H1 (cell line): ENCODE data around the gene JAG2. TPM values are rescaled to one million over a fixed set of nuclear protein-coding genes. Genes with fewer than 3 reads are reported as not detected.

ENCODE experiments used
- CTCF ChIA-PET: fragments of 300-600 bp; sonication (Branson Sonifier 250); formaldehyde crosslinking; loops from one replicate; lab custom pipeline; 2021; ENCODE audit not compliant: partially characterized antibody; lab: Charles Lee
- POLR2A ChIA-PET: fragments of 300-600 bp; sonication (Branson Sonifier 250); formaldehyde crosslinking; loops from one replicate; lab custom pipeline; 2021; ENCODE audit warnings: inconsistent platforms; ENCODE audit not compliant: partially characterized antibody; lab: Charles Lee
- DNase-seq, 2 experiments: peaks; one replicate each; pipeline versions ENCODE4 v3.0.0 to v3.0.0-alpha.2; 2010 to 2022; ENCODE audit warnings: low spot score in 2 of 2, low read depth in 1 of 2, mixed read lengths in 1 of 2
- FAIRE-seq: peaks from 2 replicates; lab custom pipeline; 2011; peaks lifted over from hg19 to GRCh38; lab: Jason Lieb, UNC
- H2AFZ ChIP-seq: 2 replicates; pipeline ENCODE4 v1.8.1; 2012; ENCODE audit warnings: low read length, inconsistent platforms
- H2AK5ac ChIP-seq: 2 replicates; pipeline ENCODE4 v1.6.1; 2013; ENCODE audit warnings: low read depth, low read length
- H2BK120ac ChIP-seq: replicated peaks from 2 replicates; pipeline ENCODE3; 2013; ENCODE audit warnings: low read depth, low read length, inconsistent platforms
- H2BK12ac ChIP-seq: 2 replicates; pipeline ENCODE4 v1.6.1; 2013; ENCODE audit warnings: low read depth, low read length
- H2BK15ac ChIP-seq: 2 replicates; pipeline ENCODE4 v1.6.1; 2013; ENCODE audit warnings: low read length
- H2BK20ac ChIP-seq: 2 replicates; pipeline ENCODE4 v1.6.1; 2013; ENCODE audit warnings: low read length
- H2BK5ac ChIP-seq: 2 replicates; pipeline ENCODE4 v1.6.1; 2013; ENCODE audit warnings: low read depth, low read length
- H3K14ac ChIP-seq: 2 replicates; pipeline ENCODE4 v1.6.1; 2013; ENCODE audit warnings: inconsistent platforms; ENCODE audit not compliant: insufficient read length
- H3K18ac ChIP-seq: 2 replicates; pipeline ENCODE4 v1.6.1; 2013; ENCODE audit warnings: low read length; ENCODE audit errors: extremely low read depth
- H3K23ac ChIP-seq: 2 replicates; pipeline ENCODE4 v1.6.1; 2013; ENCODE audit warnings: inconsistent platforms; ENCODE audit not compliant: insufficient read length
- H3K23me2 ChIP-seq: 2 replicates; pipeline ENCODE4 v1.6.1; 2013; ENCODE audit warnings: low read depth, low read length
- H3K27ac ChIP-seq: 2 replicates; pipeline ENCODE4 v1.6.1; 2011; ENCODE audit warnings: low read depth, low read length, inconsistent platforms
- H3K27me3 ChIP-seq, 4 experiments: replicated peaks in 1 of 4; 1 replicate in 1 of 4; 2 replicates in 3 of 4; pipeline versions ENCODE4 v1.6.1 to v1.8.1; 2011 to 2013; ENCODE audit warnings: low read length in 3 of 4, mild to moderate bottlenecking in 3 of 4, inconsistent platforms in 2 of 4, mixed read lengths in 2 of 4, moderate library complexity in 1 of 4; ENCODE audit not compliant: control insufficient read depth in 3 of 4, insufficient read depth in 3 of 4; ENCODE audit errors: extremely low read depth in 1 of 4
- H3K36me3 ChIP-seq, 4 experiments: 2 replicates each; pipeline versions ENCODE4 v1.6.1 to v1.8.1; 2011 to 2013; ENCODE audit warnings: mild to moderate bottlenecking in 4 of 4, low read length in 3 of 4, moderate library complexity in 2 of 4, control low read depth in 1 of 4, inconsistent platforms in 1 of 4; ENCODE audit not compliant: insufficient read depth in 4 of 4, control insufficient read depth in 2 of 4
- H3K4ac ChIP-seq: replicated peaks from 2 replicates; pipeline ENCODE3; 2013; ENCODE audit warnings: low read length, low read depth, mixed read lengths, inconsistent platforms; ENCODE audit not compliant: insufficient read length
- H3K4me1 ChIP-seq, 4 experiments: replicated peaks in 1 of 4; 1 replicate in 1 of 4; 2 replicates in 3 of 4; pipeline versions ENCODE4 v1.6.1 to v1.8.1; 2011 to 2013; ENCODE audit warnings: low read length in 3 of 4, inconsistent platforms in 2 of 4, mixed read lengths in 1 of 4; ENCODE audit not compliant: insufficient read depth in 4 of 4, control insufficient read depth in 3 of 4
- H3K4me2 ChIP-seq, 2 experiments: 2 replicates each; pipeline versions ENCODE4 v1.6.1 to v1.8.1; 2011 to 2013; ENCODE audit warnings: low read depth in 2 of 2, low read length in 2 of 2, control low read depth in 1 of 2, inconsistent platforms in 1 of 2, mild to moderate bottlenecking in 1 of 2; ENCODE audit not compliant: insufficient read depth in 1 of 2
- H3K4me3 ChIP-seq, 4 experiments: fragments of 200-600, 300-600 bp in 1 of 4; sonication (generic), shearing (Covaris generic), sonication (Bioruptor Twin) in 1 of 4; 2 replicates each; pipeline versions ENCODE4 v1.5.1 to v1.8.1; 2011 to 2016; ENCODE audit warnings: low read length in 4 of 4, low read depth in 3 of 4, control low read depth in 2 of 4, inconsistent platforms in 2 of 4, mild to moderate bottlenecking in 2 of 4, mixed read lengths in 1 of 4, moderate library complexity in 1 of 4; ENCODE audit not compliant: insufficient read depth in 2 of 4; ENCODE audit errors: extremely low read depth in 1 of 4
- H3K56ac ChIP-seq: replicated peaks from 2 replicates; pipeline ENCODE3; 2013; ENCODE audit warnings: low read depth, mild to moderate bottlenecking, mixed read lengths, low read length, inconsistent platforms; ENCODE audit not compliant: insufficient read length
- H3K79me1 ChIP-seq: 2 replicates; pipeline ENCODE4 v1.6.1; 2013; ENCODE audit warnings: low read depth, low read length, control low read depth
- H3K79me2 ChIP-seq, 2 experiments: 2 replicates each; pipeline versions ENCODE4 v1.6.1 to v1.8.1; 2012 to 2013; ENCODE audit warnings: low read length in 2 of 2, mild to moderate bottlenecking in 2 of 2, inconsistent platforms in 1 of 2; ENCODE audit not compliant: insufficient read depth in 2 of 2, control insufficient read depth in 1 of 2
- H3K9ac ChIP-seq, 4 experiments: replicated peaks in 1 of 4; 1 replicate in 1 of 4; 2 replicates in 3 of 4; pipeline versions ENCODE4 v1.6.1 to v1.8.1; 2011 to 2013; ENCODE audit warnings: low read depth in 3 of 4, low read length in 3 of 4, control low read depth in 2 of 4, mild to moderate bottlenecking in 2 of 4, moderate library complexity in 2 of 4, inconsistent platforms in 1 of 4; ENCODE audit errors: extremely low read depth in 1 of 4
- H3K9me3 ChIP-seq, 2 experiments: 2 replicates each; pipeline versions ENCODE4 v1.6.1 to v1.8.1; 2012 to 2013; ENCODE audit warnings: mild to moderate bottlenecking in 2 of 2, moderate library complexity in 2 of 2, control low read depth in 1 of 2, inconsistent platforms in 1 of 2, low read depth in 1 of 2, low read length in 1 of 2, mixed read lengths in 1 of 2; ENCODE audit not compliant: insufficient read depth in 2 of 2
- H4K20me1 ChIP-seq, 2 experiments: replicated peaks in 1 of 2; 2 replicates each; pipeline versions ENCODE3 to v1.8.1; 2011 to 2013; ENCODE audit warnings: inconsistent platforms in 2 of 2, low read length in 2 of 2, mild to moderate bottlenecking in 1 of 2; ENCODE audit not compliant: insufficient read depth in 2 of 2, control insufficient read depth in 1 of 2
- H4K5ac ChIP-seq: 2 replicates; pipeline ENCODE4 v1.6.1; 2013; ENCODE audit warnings: low read length, low read depth, mixed read lengths, inconsistent platforms; ENCODE audit not compliant: insufficient read length
- H4K8ac ChIP-seq: 2 replicates; pipeline ENCODE4 v1.8.0; 2013; ENCODE audit warnings: mild to moderate bottlenecking, moderate library complexity, low read length, inconsistent platforms; ENCODE audit not compliant: insufficient read depth; ENCODE audit errors: extremely low read depth
- H4K91ac ChIP-seq: replicated peaks from 2 replicates; pipeline ENCODE3; 2013; ENCODE audit warnings: low read length, mixed read lengths, inconsistent platforms; ENCODE audit not compliant: insufficient read length
- BRCA1 ChIP-seq: IDR thresholded peaks from 2 replicates; pipeline ENCODE4 v1.6.1; 2012; ENCODE audit warnings: low read depth, low read length, improper control_type of control experiment
- FOSL1 ChIP-seq: IDR thresholded peaks from 2 replicates; pipeline ENCODE4 v1.6.1; 2011; ENCODE audit warnings: mild to moderate bottlenecking, low read depth, low read length, moderate library complexity; ENCODE audit not compliant: insufficient read depth
- HDAC2 ChIP-seq, 2 experiments: fragments of 300-600 bp in 1 of 2; sonication (generic) in 1 of 2; IDR thresholded peaks; 2 replicates each; pipeline ENCODE4 v1.6.1; 2011 to 2012; ENCODE audit warnings: low read depth in 2 of 2, low read length in 2 of 2, mild to moderate bottlenecking in 2 of 2, moderate library complexity in 2 of 2, borderline replicate concordance in 1 of 2, inconsistent platforms in 1 of 2
- RBBP5 ChIP-seq: IDR thresholded peaks from 2 replicates; pipeline ENCODE4 v1.7.1; 2012; ENCODE audit warnings: low read depth, mild to moderate bottlenecking, inconsistent platforms, low read length, moderate library complexity, borderline replicate concordance
- RFX5 ChIP-seq: IDR thresholded peaks from 2 replicates; pipeline ENCODE4 v1.6.1; 2011; ENCODE audit warnings: low read depth, low read length, improper control_type of control experiment, borderline replicate concordance
- RNF2 ChIP-seq: fragments of 200-900, 300-1000 bp; sonication (generic); IDR thresholded peaks from 2 replicates; pipeline ENCODE4 v1.7.1; 2016; ENCODE audit warnings: borderline replicate concordance, low read depth, mild to moderate bottlenecking, antibody characterized with exemption, low read length; ENCODE audit not compliant: poor library complexity, severe bottlenecking; ENCODE audit errors: missing control alignments
- RXRA ChIP-seq: IDR thresholded peaks from 2 replicates; pipeline ENCODE4 v1.6.1; 2011; ENCODE audit warnings: low read depth, mild to moderate bottlenecking, low read length, moderate library complexity; ENCODE audit not compliant: insufficient read depth
- WGBS, 2 experiments: shearing (Covaris generic) in 1 of 2; methylation state at CpG; one replicate each; pipeline versions ENCODE4 v1.1.6 to v1.1.7; 2013 to 2015; ENCODE audit warnings: low lambda C conversion rate in 2 of 2, mixed read lengths in 2 of 2, inconsistent platforms in 1 of 2, low coverage in 1 of 2, missing lambda C conversion rate in 1 of 2; ENCODE audit not compliant: insufficient replicate concordance in 2 of 2, insufficient coverage in 1 of 2, insufficient read length in 1 of 2; ENCODE audit errors: extremely low coverage in 1 of 2, missing lambda C conversion rate in 1 of 2; 5-methylcytosine and 5-hydroxymethylcytosine counted together
- polyA plus RNA-seq, 7 experiments: library from polyadenylated mRNA; depleted of rRNA in 3 of 7; stranded (reverse) in 5 of 7; unstranded in 2 of 7; fragments of >200 nt in 5 of 7; fragments of 200-250 nt in 2 of 7; gene quantifications; 1 replicate in 5 of 7; 2 replicates in 1 of 7; 4 replicates in 1 of 7; pipeline versions ENCODE4 v1.2.1 to v1.2.3, GENCODE V29; 2011 to 2013; ENCODE audit warnings: missing spikeins in 2 of 7, mixed read lengths in 2 of 7
- total RNA-seq: library from RNA; stranded (reverse); fragmentation: NEBNext Ultra II Directional; extraction: Animal tissue kit (Norgen Biotek cat#: 25700); gene quantifications from 2 replicates; pipeline ENCODE4 v1.2.1, GENCODE V29; 2021

The JAG2 gene
- total and polyA plus RNA-seq, 2 of the 8 experiments (the other 6 are each of a cell fraction or from before 2014, with no cell fraction given), result 2.8 to 6.2 TPM

GRCh38 chr14:105184461-105184860, 15.9 kb upstream of the JAG2 start:
- Histone ChIP-seq H2BK120ac (no peak overlapping the region), H3K56ac (no peak overlapping the region), H3K79me1 (no peaks in the 10 kb centered on the region), H3K36me3 (no peaks in the 10 kb centered on the region), H3K23ac (no peak overlapping the region), H3K14ac (no peak overlapping the region), H3K18ac (no peak overlapping the region), H4K8ac (no peak overlapping the region), H3K4me1 (peaks cover 0 to 14% (median 1%) of the 10 kb centered on the region in 4 experiments; a peak in 1 of 7 replicates), H3K4me2 (no peak overlapping the region), H3K4ac (no peak overlapping the region), H4K5ac (no peak overlapping the region), H2BK20ac (no peak overlapping the region), H3K9me3 (peaks cover 0 to 7% of the 10 kb centered on the region in 2 experiments; a peak in 2 of 4 replicates), H4K91ac (no peak overlapping the region), H3K4me3 (no peak overlapping the region), H3K27ac (no peak overlapping the region), H2BK12ac (no peak overlapping the region), H3K79me2 (no peaks in the 10 kb centered on the region), H4K20me1 (peaks cover 3% of the 10 kb centered on the region in 2 experiments), H3K9ac (no peak overlapping the region), H2AK5ac (0 out of 2 replicates have a peak overlapping the region, but pooled peaks have one; percentile 10), H2BK5ac (no peak overlapping the region), H2BK15ac (no peak overlapping the region), H3K23me2 (peaks cover 8% of the 10 kb centered on the region; the same call in 1 of the 2 replicates), H3K27me3 (peaks cover 0 to 10% (median 8%) of the 10 kb centered on the region in 4 experiments; a peak in 4 of 7 replicates), H2AFZ (no peak overlapping the region)
- no peak for DNase-seq
- POLR2A ChIA-PET, result interaction anchor here (0.9 kb wide), 1 partner anchor 11 kb away, joined by 4 read pairs; no protein-coding TSS in a partner anchor
- CTCF ChIA-PET, result interaction anchor here (0.7 to 2.7 kb wide), 5 partner anchors 10 to 260 kb away, joined by 3 to 10 read pairs (median 4); no protein-coding TSS in a partner anchor
- WGBS, 2 experiments, result 78% methylated on average over 9 of the region's 9 CpGs; no CpG with 5 or more reads in 1 of the 2 experiments
- no peak for FAIRE-seq
- no peak for TF ChIP-seq RNF2
- TF ChIP-seq BRCA1, result no peak
- TF ChIP-seq RXRA, result no peak
- TF ChIP-seq FOSL1, result no peak
- no peak for TF ChIP-seq RBBP5
- TF ChIP-seq HDAC2 (IDR thresholded peaks at IDR 0.05; ENCODE audit: borderline replicate concordance in 1 of 2, low read depth in 2 of 2, low read length in 2 of 2), result no peak
- no peak for TF ChIP-seq RFX5
